Measurements from ENCODE around the gene TIMM23. TPM values are rescaled to one million over a fixed set of nuclear protein-coding genes. Genes with fewer than 3 reads are reported as not detected.

TIMM23 gene
- total RNA-seq, 2 donors from 2014 or later = 49.6 to 70.6 TPM

Other genes starting within 250 kb of the TIMM23 start
- 10 to 100 TPM; 31.3 to 31.7 TPM for gene WASHC2C, start 245.2 kb upstream of the TIMM23 start, total RNA-seq
- gene AGAP4, start 125.0 kb upstream of the TIMM23 start, total RNA-seq = 10 to 100 TPM; 15.5 to 16.3 TPM
- gene NCOA4, start 58.1 kb downstream of the TIMM23 start, total RNA-seq = 100 to 1,000 TPM in 1 of 2 donors, 10 to 100 TPM in 1; 90.0 to 128 TPM
- gene MSMB, start 73.8 kb downstream of the TIMM23 start, total RNA-seq = not detected

Measured in activated naive CD4-positive, alpha-beta T cell treated with anti-CD3 and anti-CD28 coated beads, Interleukin-2, amount 50 U/mL, for 72 hours (primary cell).